Loucy (cell line): Measurements from ENCODE around the gene GRIA2.

Source experiments
- EZH2phosphoT487 ChIP-seq: fragments of 200-600 bp; IDR thresholded peaks from 2 replicates; pipeline ENCODE4 v1.6.1; 2018; ENCODE audit warnings: antibody characterized with exemption, mild to moderate bottlenecking, moderate library complexity, borderline replicate concordance
- TF ChIP-seq, protein P1 (sequence below): fragments of 200-600 bp; sonication (generic); conservative IDR thresholded peaks from 2 replicates; pipeline ENCODE4 v1.5.1; 2014; ENCODE audit warnings: mild to moderate bottlenecking, antibody characterized with exemption, low read length

DNA sequence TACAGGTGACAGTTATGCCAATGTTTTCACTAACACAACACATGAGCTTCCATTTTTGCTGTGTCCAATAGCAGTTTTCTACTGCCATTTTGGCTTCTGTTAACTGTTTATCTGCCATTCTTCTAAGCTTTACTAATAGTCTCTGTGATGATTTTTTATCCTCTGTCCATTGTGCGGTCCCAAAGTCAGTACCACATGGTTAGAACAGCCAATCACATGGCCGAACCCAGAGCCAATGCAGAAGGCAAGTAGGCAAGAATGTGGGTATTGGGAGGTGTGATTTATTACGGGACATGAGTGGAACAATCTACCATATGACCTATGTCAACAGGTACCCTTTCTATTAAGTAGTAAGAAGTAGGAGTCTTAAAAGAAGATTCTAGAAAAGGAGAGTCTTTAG lies 61.5 kb downstream of the GRIA2 start:
- TF ChIP-seq, protein P1, sequence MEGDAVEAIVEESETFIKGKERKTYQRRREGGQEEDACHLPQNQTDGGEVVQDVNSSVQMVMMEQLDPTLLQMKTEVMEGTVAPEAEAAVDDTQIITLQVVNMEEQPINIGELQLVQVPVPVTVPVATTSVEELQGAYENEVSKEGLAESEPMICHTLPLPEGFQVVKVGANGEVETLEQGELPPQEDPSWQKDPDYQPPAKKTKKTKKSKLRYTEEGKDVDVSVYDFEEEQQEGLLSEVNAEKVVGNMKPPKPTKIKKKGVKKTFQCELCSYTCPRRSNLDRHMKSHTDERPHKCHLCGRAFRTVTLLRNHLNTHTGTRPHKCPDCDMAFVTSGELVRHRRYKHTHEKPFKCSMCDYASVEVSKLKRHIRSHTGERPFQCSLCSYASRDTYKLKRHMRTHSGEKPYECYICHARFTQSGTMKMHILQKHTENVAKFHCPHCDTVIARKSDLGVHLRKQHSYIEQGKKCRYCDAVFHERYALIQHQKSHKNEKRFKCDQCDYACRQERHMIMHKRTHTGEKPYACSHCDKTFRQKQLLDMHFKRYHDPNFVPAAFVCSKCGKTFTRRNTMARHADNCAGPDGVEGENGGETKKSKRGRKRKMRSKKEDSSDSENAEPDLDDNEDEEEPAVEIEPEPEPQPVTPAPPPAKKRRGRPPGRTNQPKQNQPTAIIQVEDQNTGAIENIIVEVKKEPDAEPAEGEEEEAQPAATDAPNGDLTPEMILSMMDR = no peak
- TF ChIP-seq EZH2phosphoT487 = no peak
